ENCODE data around the gene PJVK. TPM values are rescaled to one million over a fixed set of nuclear protein-coding genes. Genes with fewer than 3 reads are reported as not detected.

PJVK gene
- polyA plus RNA-seq, 1 donor (not counting 4 experiments of a cell fraction or from before 2014, with no cell fraction given): 3.5 TPM

GRCh38 chr2:178499640-178500039 lies 48.5 kb downstream of the PJVK start:
- H3K9me3 ChIP-seq (ENCODE audit: control insufficient read depth, low read depth, low read length): no peaks in the 10 kb centered on the region
- FAIRE-seq (no peak), DNase-seq (ENCODE audit: low read depth, low spot score) (no peak)
- H3K9ac ChIP-seq (ENCODE audit: control insufficient read depth, extremely low read depth, insufficient read depth, low read length): no peak overlapping the region
- H3K36me3 ChIP-seq (ENCODE audit: control insufficient read depth in 2 of 2, extremely low read depth in 1 of 2, insufficient read depth in 2 of 2, low read length in 2 of 2): peaks cover 7 to 14% of the 10 kb centered on the region in 2 experiments
- H3K27me3 ChIP-seq (ENCODE audit: control insufficient read depth, extremely low read depth, insufficient read depth, low read length): no peaks in the 10 kb centered on the region
- no peak overlapping the region for H3K27ac ChIP-seq (ENCODE audit: control insufficient read depth, insufficient read depth, low read length)
- no peaks in the 10 kb centered on the region for H3K9me1 ChIP-seq (ENCODE audit: control insufficient read depth, extremely low read depth, insufficient read depth, low read length)
- H3K4me2 ChIP-seq (ENCODE audit: control insufficient read depth, extremely low read depth, insufficient read depth, low read depth, low read length): no peak overlapping the region
- no peak for TF ChIP-seq EZH2 (IDR thresholded peaks at IDR 0.05; ENCODE audit: low read length)
- TF ChIP-seq CTCF (optimal IDR thresholded peaks at IDR 0.05 in 1 of 3, IDR thresholded peaks at IDR 0.05 in 1 of 3, conservative IDR thresholded peaks at IDR 0.05 in 1 of 3; ENCODE audit: extremely low read depth in 1 of 3, insufficient read depth in 2 of 3, low read length in 3 of 3): no peak
- H3K4me3 ChIP-seq (ENCODE audit: control insufficient read depth in 2 of 3, extremely low read depth in 1 of 3, insufficient read depth in 2 of 3, low read depth in 1 of 3, low read length in 3 of 3): no peak overlapping the region
- no peaks in the 10 kb centered on the region for H3K79me2 ChIP-seq (ENCODE audit: control insufficient read depth, insufficient read depth, low read length)
- no peak overlapping the region for H2AFZ ChIP-seq (ENCODE audit: control insufficient read depth, low read length)
- no peaks in the 10 kb centered on the region for H4K20me1 ChIP-seq (ENCODE audit: control insufficient read depth, extremely low read depth, insufficient read depth, low read length)
- dilution Hi-C loops (cut with MboI; ENCODE audit: extremely low pct_ligation_motif_present, low sequenced_read_pairs): no loop called here
- no peaks in the 10 kb centered on the region for H3K4me1 ChIP-seq (ENCODE audit: control insufficient read depth, extremely low read depth, insufficient read depth, low read length)

- Histone ChIP-seq H3K4me1 (ENCODE audit: control insufficient read depth, extremely low read depth, insufficient read depth, low read length) (no peaks in the 10 kb centered on the region), H4K20me1 (ENCODE audit: control insufficient read depth, extremely low read depth, insufficient read depth, low read length) (no peaks in the 10 kb centered on the region), H3K36me3 (ENCODE audit: control insufficient read depth in 2 of 2, extremely low read depth in 1 of 2, insufficient read depth in 2 of 2, low read length in 2 of 2) (peaks cover 4 to 6% of the 10 kb centered on the region in 2 experiments), H3K9ac (ENCODE audit: control insufficient read depth, extremely low read depth, insufficient read depth, low read length) (no peak overlapping the region), H3K27ac (ENCODE audit: control insufficient read depth, insufficient read depth, low read length) (no peak overlapping the region), H3K9me3 (ENCODE audit: control insufficient read depth, low read depth, low read length) (no peaks in the 10 kb centered on the region), H2AFZ (ENCODE audit: control insufficient read depth, low read length) (no peak overlapping the region), H3K9me1 (ENCODE audit: control insufficient read depth, extremely low read depth, insufficient read depth, low read length) (no peaks in the 10 kb centered on the region), H3K79me2 (ENCODE audit: control insufficient read depth, insufficient read depth, low read length) (no peaks in the 10 kb centered on the region), H3K27me3 (ENCODE audit: control insufficient read depth, extremely low read depth, insufficient read depth, low read length) (no peaks in the 10 kb centered on the region), H3K4me2 (ENCODE audit: control insufficient read depth, extremely low read depth, insufficient read depth, low read depth, low read length) (no peak overlapping the region), H3K4me3 (ENCODE audit: control insufficient read depth in 2 of 3, extremely low read depth in 1 of 3, insufficient read depth in 2 of 3, low read depth in 1 of 3, low read length in 3 of 3) (no peak overlapping the region)
- no peak for FAIRE-seq
- dilution Hi-C loops (cut with MboI; ENCODE audit: extremely low pct_ligation_motif_present, low sequenced_read_pairs): no loop called here
- DNase-seq (ENCODE audit: low read depth, low spot score): no peak
- no peak for TF ChIP-seq CTCF (optimal IDR thresholded peaks at IDR 0.05 in 1 of 3, IDR thresholded peaks at IDR 0.05 in 1 of 3, conservative IDR thresholded peaks at IDR 0.05 in 1 of 3; ENCODE audit: extremely low read depth in 1 of 3, insufficient read depth in 2 of 3, low read length in 3 of 3)
- no peak for TF ChIP-seq EZH2 (IDR thresholded peaks at IDR 0.05; ENCODE audit: low read length)
Observed at GRCh38 chr2:178502751-178503150, 51.6 kb downstream of the PJVK start.

Measured in keratinocyte (primary cell).